Measurements from ENCODE around the gene ZFYVE21.

DNA sequence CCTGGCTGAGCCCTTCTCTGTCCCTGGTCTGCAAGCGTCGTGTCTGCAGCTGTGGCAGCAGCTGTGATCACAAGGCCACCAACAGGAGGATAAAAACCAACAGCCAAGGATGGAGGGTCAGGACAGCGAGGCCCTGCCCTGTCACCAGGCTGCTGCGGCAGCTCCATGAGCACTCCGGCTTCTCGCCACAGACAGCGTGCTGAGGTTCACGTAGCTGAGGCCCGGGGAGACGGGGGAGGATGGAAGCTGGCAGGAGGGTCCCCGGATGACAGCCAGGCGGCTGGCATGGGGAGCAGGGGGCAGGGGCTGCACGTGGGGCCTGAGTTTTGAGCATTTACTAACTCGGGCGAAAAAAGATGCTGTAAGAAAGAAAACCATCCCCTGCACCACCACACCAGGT, 5.8 kb upstream of the ZFYVE21 start:
- TF ChIP-seq CTCF (IDR thresholded peaks at IDR 0.05) = no peak
- TF ChIP-seq POLR2AphosphoS5 (IDR thresholded peaks at IDR 0.05) = no peak
